GM19395 (cell line): ENCODE measurements around the gene C2orf42.
A peak's percentile ranks its signal among the peaks of the same experiment; 100 is the strongest.
"Not testable (repeated sequence)": the region's sequence is repeated elsewhere in the genome, so short reads cannot be mapped to it uniquely, and the experiment has no call there.

Source experiments
- ATAC-seq: cut with Tn5 transposase; IDR thresholded peaks from one replicate; pipeline ENCODE4 v1.9.1; 2021; ENCODE audit warnings: mild to moderate bottlenecking, moderate library complexity; ENCODE audit not compliant: unreplicated experiment

The C2orf42 gene

GRCh38 chr2:70133491-70134322, 57.1 kb downstream of the C2orf42 start:
- ATAC-seq, result no peak

- no peak for ATAC-seq
These were observed 57.7 kb downstream of the C2orf42 start for GRCh38 chr2:70133127-70133452.

- ATAC-seq, result peak; percentile 55
These were observed 58.3 kb downstream of the C2orf42 start for GRCh38 chr2:70132244-70133126.

- ATAC-seq, result not testable (repeated sequence)
These were observed 59.3 kb downstream of the C2orf42 start for GRCh38 chr2:70131344-70132143.

GRCh38 chr2:70128005-70128404, 62.8 kb downstream of the C2orf42 start:
- ATAC-seq, result no peak

GRCh38 chr2:70126413-70126812, 64.4 kb downstream of the C2orf42 start:
- ATAC-seq, result no peak

GRCh38 chr2:70125498-70125898, 65.3 kb downstream of the C2orf42 start:
- no peak for ATAC-seq

- ATAC-seq, result peak; percentile 40
These were observed 65.8 kb downstream of the C2orf42 start for GRCh38 chr2:70124983-70125480.

GRCh38 chr2:70123829-70124116, 67.0 kb downstream of the C2orf42 start:
- no peak for ATAC-seq

- no peak for ATAC-seq
These were observed 67.6 kb downstream of the C2orf42 start for GRCh38 chr2:70123051-70123828.

GRCh38 chr2:70122470-70122869, 68.3 kb downstream of the C2orf42 start:
- ATAC-seq, result no peak

- ATAC-seq, result no peak
These were observed 69.0 kb downstream of the C2orf42 start for GRCh38 chr2:70121627-70122372.

GRCh38 chr2:70118798-70119454, 71.9 kb downstream of the C2orf42 start:
- ATAC-seq, result no peak

GRCh38 chr2:70116936-70117552, 73.8 kb downstream of the C2orf42 start:
- no peak for ATAC-seq

- ATAC-seq, result peak; percentile 63
These were observed 75.0 kb downstream of the C2orf42 start for GRCh38 chr2:70115646-70116442.

GRCh38 chr2:70113359-70114070, 77.3 kb downstream of the C2orf42 start:
- no peak for ATAC-seq
